ENCODE data around the gene JCAD.
"Not testable (repeated sequence)": the region's sequence is repeated elsewhere in the genome, so short reads cannot be mapped to it uniquely, and the experiment has no call there.

JCAD gene

GRCh38 chr10:30018496-30018895, 40.9 kb downstream of the JCAD start:
- H3K4me3 ChIP-seq (ENCODE audit: low read depth in 1 of 5, low read length in 5 of 5), result no peak overlapping the region
- H3K4me1 ChIP-seq (ENCODE audit: control insufficient read depth in 5 of 5, insufficient read depth in 5 of 5, low read length in 5 of 5), result peaks cover 0 to 9% (median 4%) of the 10 kb centered on the region in 5 donors
- peaks cover 0 to 8% (median 0%) of the 10 kb centered on the region in 5 donors for H3K36me3 ChIP-seq (ENCODE audit: control insufficient read depth in 5 of 5, insufficient read depth in 5 of 5, low read length in 5 of 5)
- H3K27ac ChIP-seq (ENCODE audit: low read depth, low read length), result no peak overlapping the region
- no peak overlapping the region for H3K9ac ChIP-seq (ENCODE audit: low read length in 5 of 5)
- no peaks in the 10 kb centered on the region for H3K9me3 ChIP-seq (ENCODE audit: control insufficient read depth in 5 of 5, low read length in 5 of 5)
- H3K27me3 ChIP-seq (ENCODE audit: control insufficient read depth in 5 of 5, insufficient read depth in 4 of 5, low read length in 5 of 5), result no peaks in the 10 kb centered on the region

- Histone ChIP-seq H3K4me3 (ENCODE audit: low read depth in 1 of 5, low read length in 5 of 5) (no peak overlapping the region), H3K36me3 (ENCODE audit: control insufficient read depth in 5 of 5, insufficient read depth in 5 of 5, low read length in 5 of 5) (peaks cover 0 to 6% (median 0%) of the 10 kb centered on the region in 5 donors), H3K9me3 (ENCODE audit: control insufficient read depth in 5 of 5, low read length in 5 of 5) (no peaks in the 10 kb centered on the region), H3K27ac (ENCODE audit: low read depth, low read length) (no peak overlapping the region), H3K4me1 (ENCODE audit: control insufficient read depth in 5 of 5, insufficient read depth in 5 of 5, low read length in 5 of 5) (peaks cover 0 to 9% (median 4%) of the 10 kb centered on the region in 5 donors), H3K9ac (ENCODE audit: low read length in 5 of 5) (no peak overlapping the region), H3K27me3 (ENCODE audit: control insufficient read depth in 5 of 5, insufficient read depth in 4 of 5, low read length in 5 of 5) (no peaks in the 10 kb centered on the region)
Measured at GRCh38 chr10:30017966-30018365, 41.4 kb downstream of the JCAD start.

GRCh38 chr10:30017556-30017955, 41.8 kb downstream of the JCAD start:
- no peak overlapping the region for H3K27ac ChIP-seq (ENCODE audit: low read depth, low read length)
- peaks cover 0 to 9% (median 4%) of the 10 kb centered on the region in 5 donors for H3K4me1 ChIP-seq (ENCODE audit: control insufficient read depth in 5 of 5, insufficient read depth in 5 of 5, low read length in 5 of 5)
- H3K36me3 ChIP-seq (ENCODE audit: control insufficient read depth in 5 of 5, insufficient read depth in 5 of 5, low read length in 5 of 5), result peaks cover 0 to 4% (median 0%) of the 10 kb centered on the region in 5 donors

GRCh38 chr10:30014511-30014910, 44.9 kb downstream of the JCAD start:
- no peak overlapping the region for H3K9ac ChIP-seq (ENCODE audit: low read length in 5 of 5)
- no peak overlapping the region for H3K27ac ChIP-seq (ENCODE audit: low read depth, low read length)
- peaks cover 0 to 9% (median 4%) of the 10 kb centered on the region in 5 donors for H3K4me1 ChIP-seq (ENCODE audit: control insufficient read depth in 5 of 5, insufficient read depth in 5 of 5, low read length in 5 of 5)
- peaks cover 0 to 4% (median 0%) of the 10 kb centered on the region in 5 donors for H3K36me3 ChIP-seq (ENCODE audit: control insufficient read depth in 5 of 5, insufficient read depth in 5 of 5, low read length in 5 of 5)
- no peaks in the 10 kb centered on the region for H3K27me3 ChIP-seq (ENCODE audit: control insufficient read depth in 5 of 5, insufficient read depth in 4 of 5, low read length in 5 of 5)
- H3K9me3 ChIP-seq (ENCODE audit: control insufficient read depth in 5 of 5, low read length in 5 of 5), result no peaks in the 10 kb centered on the region
- H3K4me3 ChIP-seq (ENCODE audit: low read depth in 1 of 5, low read length in 5 of 5), result no peak overlapping the region

More at GRCh38 chr10:30017556-30017955, 41.8 kb downstream of the JCAD start:
- Histone ChIP-seq H3K27me3 (ENCODE audit: control insufficient read depth in 5 of 5, insufficient read depth in 4 of 5, low read length in 5 of 5) (no peaks in the 10 kb centered on the region), H3K9ac (ENCODE audit: low read length in 5 of 5) (no peak overlapping the region), H3K4me3 (ENCODE audit: low read depth in 1 of 5, low read length in 5 of 5) (no peak overlapping the region), H3K9me3 (ENCODE audit: control insufficient read depth in 5 of 5, low read length in 5 of 5) (no peaks in the 10 kb centered on the region)

- no peaks in the 10 kb centered on the region for H3K27me3 ChIP-seq (ENCODE audit: control insufficient read depth in 5 of 5, insufficient read depth in 4 of 5, low read length in 5 of 5)
- H3K27ac ChIP-seq (ENCODE audit: low read depth, low read length), result no peak overlapping the region
- H3K9me3 ChIP-seq (ENCODE audit: control insufficient read depth in 5 of 5, low read length in 5 of 5), result no peaks in the 10 kb centered on the region
- no peak overlapping the region for H3K4me3 ChIP-seq (ENCODE audit: low read depth in 1 of 5, low read length in 5 of 5)
- peaks cover 0 to 4% (median 0%) of the 10 kb centered on the region in 5 donors for H3K36me3 ChIP-seq (ENCODE audit: control insufficient read depth in 5 of 5, insufficient read depth in 5 of 5, low read length in 5 of 5)
- peaks cover 0 to 9% (median 4%) of the 10 kb centered on the region in 5 donors for H3K4me1 ChIP-seq (ENCODE audit: control insufficient read depth in 5 of 5, insufficient read depth in 5 of 5, low read length in 5 of 5)
- no peak overlapping the region for H3K9ac ChIP-seq (ENCODE audit: low read length in 5 of 5)
Measured at GRCh38 chr10:30013757-30014156, 45.6 kb downstream of the JCAD start.

- Histone ChIP-seq H3K27ac (ENCODE audit: low read depth, low read length) (no peak overlapping the region), H3K4me1 (ENCODE audit: control insufficient read depth in 5 of 5, insufficient read depth in 5 of 5, low read length in 5 of 5) (peaks cover 0 to 11% (median 9%) of the 10 kb centered on the region in 5 donors), H3K4me3 (ENCODE audit: low read depth in 1 of 5, low read length in 5 of 5) (no peak overlapping the region), H3K9ac (ENCODE audit: low read length in 5 of 5) (no peak overlapping the region), H3K36me3 (ENCODE audit: control insufficient read depth in 5 of 5, insufficient read depth in 5 of 5, low read length in 5 of 5) (no peaks in the 10 kb centered on the region), H3K9me3 (ENCODE audit: control insufficient read depth in 5 of 5, low read length in 5 of 5) (no peaks in the 10 kb centered on the region), H3K27me3 (ENCODE audit: control insufficient read depth in 5 of 5, insufficient read depth in 4 of 5, low read length in 5 of 5) (no peaks in the 10 kb centered on the region)
Measured at GRCh38 chr10:30011956-30012647, 47.3 kb downstream of the JCAD start.

GRCh38 chr10:30011396-30011795, 48.0 kb downstream of the JCAD start:
- H3K9me3 ChIP-seq (ENCODE audit: control insufficient read depth in 5 of 5, low read length in 5 of 5), result no peaks in the 10 kb centered on the region
- H3K27ac ChIP-seq (ENCODE audit: low read depth, low read length), result no peak overlapping the region
- no peaks in the 10 kb centered on the region for H3K36me3 ChIP-seq (ENCODE audit: control insufficient read depth in 5 of 5, insufficient read depth in 5 of 5, low read length in 5 of 5)
- peaks cover 0 to 3% (median 0%) of the 10 kb centered on the region in 5 donors for H3K27me3 ChIP-seq (ENCODE audit: control insufficient read depth in 5 of 5, insufficient read depth in 4 of 5, low read length in 5 of 5)
- no peak overlapping the region for H3K4me3 ChIP-seq (ENCODE audit: low read depth in 1 of 5, low read length in 5 of 5)
- no peak overlapping the region for H3K9ac ChIP-seq (ENCODE audit: low read length in 5 of 5)
- H3K4me1 ChIP-seq (ENCODE audit: control insufficient read depth in 5 of 5, insufficient read depth in 5 of 5, low read length in 5 of 5), result peaks cover 0 to 12% (median 7%) of the 10 kb centered on the region in 5 donors

- Histone ChIP-seq H3K27ac (ENCODE audit: low read depth, low read length) (no peak overlapping the region), H3K27me3 (ENCODE audit: control insufficient read depth in 5 of 5, insufficient read depth in 4 of 5, low read length in 5 of 5) (peaks cover 0 to 3% (median 0%) of the 10 kb centered on the region in 5 donors), H3K9me3 (ENCODE audit: control insufficient read depth in 5 of 5, low read length in 5 of 5) (no peaks in the 10 kb centered on the region), H3K36me3 (ENCODE audit: control insufficient read depth in 5 of 5, insufficient read depth in 5 of 5, low read length in 5 of 5) (no peaks in the 10 kb centered on the region), H3K4me1 (ENCODE audit: control insufficient read depth in 5 of 5, insufficient read depth in 5 of 5, low read length in 5 of 5) (peaks cover 0 to 14% (median 5%) of the 10 kb centered on the region in 5 donors), H3K4me3 (ENCODE audit: low read depth in 1 of 5, low read length in 5 of 5) (no peak overlapping the region), H3K9ac (ENCODE audit: low read length in 5 of 5) (no peak overlapping the region)
Measured at GRCh38 chr10:30007406-30007805, 52.0 kb downstream of the JCAD start.

GRCh38 chr10:30006410-30006809, 53.0 kb downstream of the JCAD start:
- H3K9me3 ChIP-seq (ENCODE audit: control insufficient read depth in 5 of 5, low read length in 5 of 5), result no peaks in the 10 kb centered on the region

GRCh38 chr10:30005116-30005515, 54.3 kb downstream of the JCAD start:
- H3K27ac ChIP-seq (ENCODE audit: low read depth, low read length); H3K27me3 ChIP-seq (ENCODE audit: control insufficient read depth in 5 of 5, insufficient read depth in 4 of 5, low read length in 5 of 5); H3K9me3 ChIP-seq (ENCODE audit: control insufficient read depth in 5 of 5, low read length in 5 of 5); H3K36me3 ChIP-seq (ENCODE audit: control insufficient read depth in 5 of 5, insufficient read depth in 5 of 5, low read length in 5 of 5); H3K4me3 ChIP-seq (ENCODE audit: low read depth in 1 of 5, low read length in 5 of 5); H3K9ac ChIP-seq (ENCODE audit: low read length in 5 of 5): not testable (repeated sequence)
- peaks cover 16 to 37% (median 27%) of the 10 kb centered on the region in 5 donors for H3K4me1 ChIP-seq (ENCODE audit: control insufficient read depth in 5 of 5, insufficient read depth in 5 of 5, low read length in 5 of 5)

More at GRCh38 chr10:30006410-30006809, 53.0 kb downstream of the JCAD start:
- Histone ChIP-seq H3K27ac (ENCODE audit: low read depth, low read length) (no peak overlapping the region), H3K36me3 (ENCODE audit: control insufficient read depth in 5 of 5, insufficient read depth in 5 of 5, low read length in 5 of 5) (no peaks in the 10 kb centered on the region), H3K4me1 (ENCODE audit: control insufficient read depth in 5 of 5, insufficient read depth in 5 of 5, low read length in 5 of 5) (peaks cover 6 to 24% (median 15%) of the 10 kb centered on the region in 5 donors), H3K27me3 (ENCODE audit: control insufficient read depth in 5 of 5, insufficient read depth in 4 of 5, low read length in 5 of 5) (peaks cover 0 to 3% (median 0%) of the 10 kb centered on the region in 5 donors), H3K9ac (ENCODE audit: low read length in 5 of 5) (no peak overlapping the region), H3K4me3 (ENCODE audit: low read depth in 1 of 5, low read length in 5 of 5) (no peak overlapping the region)

Measured in subcutaneous abdominal adipose tissue (tissue), 5 donors.